ENCODE measurements around the gene LENG8. TPM values are rescaled to one million over a fixed set of nuclear protein-coding genes. Genes with fewer than 3 reads are reported as not detected.

The LENG8 gene
- polyA plus RNA-seq, 3 donors = 3.6 to 341 (median 5.8) TPM

DNA sequence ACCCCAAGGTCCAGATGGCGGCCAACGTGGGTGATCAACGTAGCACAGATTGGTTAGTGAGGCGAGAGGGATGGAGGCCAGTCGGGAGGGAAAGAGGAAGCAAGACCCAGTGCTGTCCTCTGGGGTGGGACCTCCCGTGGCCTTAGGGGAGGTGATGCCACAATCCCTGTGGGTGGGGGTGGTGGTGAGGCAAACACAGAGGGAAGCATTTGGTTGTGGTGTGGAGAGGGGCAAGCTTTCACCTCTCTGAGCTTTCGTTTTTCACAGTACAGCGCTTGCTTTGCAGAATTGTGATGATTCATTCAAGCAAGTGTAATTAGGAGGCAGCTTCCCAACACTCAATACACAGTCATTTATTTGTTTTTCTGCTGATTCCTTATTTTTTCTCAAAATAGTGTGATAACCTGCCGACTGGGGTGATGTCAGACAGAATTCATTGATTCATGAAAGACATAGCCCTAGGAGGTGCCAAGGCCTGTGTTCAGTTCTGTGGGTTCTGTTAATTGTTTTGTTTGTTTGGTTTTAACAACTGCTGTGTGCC lies 2.4 kb downstream of the LENG8 start:
- DNase-seq = peak; percentile 62 to 88 (median 79)
- H2AFZ ChIP-seq (ENCODE audit: insufficient read depth, low read depth, low read length, poor library complexity, severe bottlenecking) = no peak overlapping the region
- peaks cover 48 to 52% of the 10 kb centered on the region in 2 donors for H3K36me3 ChIP-seq (replicated peaks in 1 of 2; ENCODE audit: control insufficient read depth in 1 of 2, insufficient read depth in 2 of 2, low read length in 2 of 2)
- peaks cover 35 to 39% of the 10 kb centered on the region in 2 donors for H3K4me1 ChIP-seq (ENCODE audit: control insufficient read depth in 1 of 2, insufficient read depth in 2 of 2, low read length in 2 of 2)
- peaks cover 91% of the 10 kb centered on the region for H3K79me2 ChIP-seq (ENCODE audit: insufficient read depth, low read length)
- WGBS (ENCODE audit: insufficient coverage) = 0% methylated on average over 1 of the region's 9 CpGs
- no peaks in the 10 kb centered on the region for H3K9me3 ChIP-seq (replicated peaks in 1 of 2; ENCODE audit: control insufficient read depth in 1 of 2, insufficient read depth in 1 of 2, low read length in 2 of 2)
- peak overlapping the region; percentile 76 to 99 for H3K4me3 Mint-ChIP-seq
- H3K27ac ChIP-seq (ENCODE audit: low read depth in 1 of 2, low read length in 2 of 2) = peak overlapping the region; percentile 61 to 76
- H3K9ac ChIP-seq (ENCODE audit: insufficient read depth, low read length, poor library complexity, severe bottlenecking) = no peak overlapping the region
- peak overlapping the region; percentile 92 for H3K4me2 ChIP-seq (replicated peaks; ENCODE audit: extremely low read depth, low read length, poor library complexity, severe bottlenecking)
- H3K9me3 Mint-ChIP-seq = peaks cover 0 to 5% (median 0%) of the 10 kb centered on the region in 7 donors
- TF ChIP-seq, protein P1, sequence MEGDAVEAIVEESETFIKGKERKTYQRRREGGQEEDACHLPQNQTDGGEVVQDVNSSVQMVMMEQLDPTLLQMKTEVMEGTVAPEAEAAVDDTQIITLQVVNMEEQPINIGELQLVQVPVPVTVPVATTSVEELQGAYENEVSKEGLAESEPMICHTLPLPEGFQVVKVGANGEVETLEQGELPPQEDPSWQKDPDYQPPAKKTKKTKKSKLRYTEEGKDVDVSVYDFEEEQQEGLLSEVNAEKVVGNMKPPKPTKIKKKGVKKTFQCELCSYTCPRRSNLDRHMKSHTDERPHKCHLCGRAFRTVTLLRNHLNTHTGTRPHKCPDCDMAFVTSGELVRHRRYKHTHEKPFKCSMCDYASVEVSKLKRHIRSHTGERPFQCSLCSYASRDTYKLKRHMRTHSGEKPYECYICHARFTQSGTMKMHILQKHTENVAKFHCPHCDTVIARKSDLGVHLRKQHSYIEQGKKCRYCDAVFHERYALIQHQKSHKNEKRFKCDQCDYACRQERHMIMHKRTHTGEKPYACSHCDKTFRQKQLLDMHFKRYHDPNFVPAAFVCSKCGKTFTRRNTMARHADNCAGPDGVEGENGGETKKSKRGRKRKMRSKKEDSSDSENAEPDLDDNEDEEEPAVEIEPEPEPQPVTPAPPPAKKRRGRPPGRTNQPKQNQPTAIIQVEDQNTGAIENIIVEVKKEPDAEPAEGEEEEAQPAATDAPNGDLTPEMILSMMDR (IDR thresholded peaks at IDR 0.05) = no peak
- peaks cover 0 to 2% (median 1%) of the 10 kb centered on the region in 3 donors for H3K27me3 Mint-ChIP-seq (ENCODE audit: low read depth in 3 of 3)
- peak overlapping the region in 1 of 3 experiments; percentile 90 for H3K4me3 ChIP-seq (replicated peaks in 1 of 3; ENCODE audit: low read depth in 2 of 3, low read length in 3 of 3)
- peak overlapping the region; percentile 91 to 100 (median 99) for H3K27ac Mint-ChIP-seq
- peaks cover 35% of the 10 kb centered on the region for H3K4me1 Mint-ChIP-seq
- intact Hi-C loops (cut with micrococcal nuclease) = no loop called here
- H3K27me3 ChIP-seq (ENCODE audit: control insufficient read depth in 2 of 2, insufficient read depth in 2 of 2, low read length in 2 of 2) = no peaks in the 10 kb centered on the region
- peaks cover 52 to 64% of the 10 kb centered on the region in 2 donors for H3K36me3 Mint-ChIP-seq
- peaks cover 69% of the 10 kb centered on the region for H4K20me1 ChIP-seq (ENCODE audit: insufficient read depth, low read length)

DNA sequence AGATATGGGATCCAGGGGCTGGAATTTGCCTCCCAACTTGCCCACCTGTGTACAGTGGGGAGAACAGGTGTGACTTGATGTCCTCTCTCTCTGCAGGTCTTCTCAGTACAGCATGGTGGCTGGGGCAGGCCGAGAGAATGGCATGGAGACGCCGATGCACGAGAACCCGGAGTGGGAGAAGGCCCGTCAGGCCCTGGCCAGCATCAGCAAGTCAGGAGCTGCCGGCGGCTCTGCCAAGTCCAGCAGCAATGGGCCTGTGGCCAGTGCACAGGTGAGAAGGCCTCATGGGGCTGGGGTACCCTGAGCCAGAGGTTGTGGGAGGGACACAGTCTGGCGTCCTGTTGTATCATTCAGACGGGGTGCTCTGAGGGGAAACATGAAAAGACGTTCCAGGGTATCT lies 3.0 kb downstream of the LENG8 start:
- H3K79me2 ChIP-seq (ENCODE audit: insufficient read depth, low read length) = peaks cover 93% of the 10 kb centered on the region
- H3K9me3 Mint-ChIP-seq = peaks cover 0 to 5% (median 0%) of the 10 kb centered on the region in 7 donors
- H3K27ac ChIP-seq (ENCODE audit: low read depth in 1 of 2, low read length in 2 of 2) = peak overlapping the region; percentile 31 to 76
- peaks cover 0 to 2% (median 1%) of the 10 kb centered on the region in 3 donors for H3K27me3 Mint-ChIP-seq (ENCODE audit: low read depth in 3 of 3)
- H3K27me3 ChIP-seq (ENCODE audit: control insufficient read depth in 2 of 2, insufficient read depth in 2 of 2, low read length in 2 of 2) = no peaks in the 10 kb centered on the region
- intact Hi-C loops (cut with micrococcal nuclease) = no loop called here
- 96% methylated on average over 11 of the region's 11 CpGs for WGBS (ENCODE audit: insufficient coverage)
- peak overlapping the region in 6 of 7 donors; percentile 68 to 100 (median 99) for H3K27ac Mint-ChIP-seq
- no peak overlapping the region for H3K4me3 Mint-ChIP-seq
- no peak overlapping the region for H2AFZ ChIP-seq (ENCODE audit: insufficient read depth, low read depth, low read length, poor library complexity, severe bottlenecking)
- H3K9ac ChIP-seq (ENCODE audit: insufficient read depth, low read length, poor library complexity, severe bottlenecking) = no peak overlapping the region
- no peak for DNase-seq
- TF ChIP-seq, protein P1 (IDR thresholded peaks at IDR 0.05) = no peak
- H3K4me1 ChIP-seq (ENCODE audit: control insufficient read depth in 1 of 2, insufficient read depth in 2 of 2, low read length in 2 of 2) = peaks cover 35 to 39% of the 10 kb centered on the region in 2 donors
- H3K4me2 ChIP-seq (replicated peaks; ENCODE audit: extremely low read depth, low read length, poor library complexity, severe bottlenecking) = peak overlapping the region; percentile 92
- H3K36me3 Mint-ChIP-seq = peaks cover 58 to 65% of the 10 kb centered on the region in 2 donors
- no peaks in the 10 kb centered on the region for H3K9me3 ChIP-seq (replicated peaks in 1 of 2; ENCODE audit: control insufficient read depth in 1 of 2, insufficient read depth in 1 of 2, low read length in 2 of 2)
- no peak overlapping the region for H3K4me3 ChIP-seq (replicated peaks in 1 of 3; ENCODE audit: low read depth in 2 of 3, low read length in 3 of 3)
- H4K20me1 ChIP-seq (ENCODE audit: insufficient read depth, low read length) = peaks cover 75% of the 10 kb centered on the region
- peaks cover 35% of the 10 kb centered on the region for H3K4me1 Mint-ChIP-seq
- H3K36me3 ChIP-seq (replicated peaks in 1 of 2; ENCODE audit: control insufficient read depth in 1 of 2, insufficient read depth in 2 of 2, low read length in 2 of 2) = peaks cover 54 to 58% of the 10 kb centered on the region in 2 donors

Data from CD14-positive monocyte (primary cell).